Mononuclear cell (primary cell): ENCODE data around the gene AHDC1. TPM values are rescaled to one million over a fixed set of nuclear protein-coding genes. Genes with fewer than 3 reads are reported as not detected.
A peak's percentile ranks its signal among the peaks of the same experiment; 100 is the strongest.
"Not testable (repeated sequence)": the region's sequence is repeated elsewhere in the genome, so short reads cannot be mapped to it uniquely, and the experiment has no call there.

ENCODE experiments used
- H3K27me3 ChIP-seq: 2 replicates; pipeline ENCODE4 v1.6.0; 2011; ENCODE audit warnings: low read length, control low read depth; ENCODE audit not compliant: insufficient read depth
- H3K4me1 ChIP-seq: 2 replicates; pipeline ENCODE4 v1.5.1; 2011; ENCODE audit warnings: mild to moderate bottlenecking, low read length, control low read depth; ENCODE audit not compliant: insufficient read depth
- H3K4me3 ChIP-seq: 2 replicates; pipeline ENCODE4 v1.5.1; 2011; ENCODE audit warnings: mild to moderate bottlenecking, low read length, moderate library complexity
- H3K9me3 ChIP-seq: 2 replicates; pipeline ENCODE4 v1.5.1; 2011; ENCODE audit warnings: low read depth, mild to moderate bottlenecking, control low read depth, low read length
- total RNA-seq: library from RNA; depleted of rRNA; stranded (reverse); fragments of >200 nt; gene quantifications from one replicate; pipeline ENCODE4 v1.2.3, GENCODE V29; 2012

AHDC1 gene
- total RNA-seq, 1 donor, result 3.3 TPM

DNA sequence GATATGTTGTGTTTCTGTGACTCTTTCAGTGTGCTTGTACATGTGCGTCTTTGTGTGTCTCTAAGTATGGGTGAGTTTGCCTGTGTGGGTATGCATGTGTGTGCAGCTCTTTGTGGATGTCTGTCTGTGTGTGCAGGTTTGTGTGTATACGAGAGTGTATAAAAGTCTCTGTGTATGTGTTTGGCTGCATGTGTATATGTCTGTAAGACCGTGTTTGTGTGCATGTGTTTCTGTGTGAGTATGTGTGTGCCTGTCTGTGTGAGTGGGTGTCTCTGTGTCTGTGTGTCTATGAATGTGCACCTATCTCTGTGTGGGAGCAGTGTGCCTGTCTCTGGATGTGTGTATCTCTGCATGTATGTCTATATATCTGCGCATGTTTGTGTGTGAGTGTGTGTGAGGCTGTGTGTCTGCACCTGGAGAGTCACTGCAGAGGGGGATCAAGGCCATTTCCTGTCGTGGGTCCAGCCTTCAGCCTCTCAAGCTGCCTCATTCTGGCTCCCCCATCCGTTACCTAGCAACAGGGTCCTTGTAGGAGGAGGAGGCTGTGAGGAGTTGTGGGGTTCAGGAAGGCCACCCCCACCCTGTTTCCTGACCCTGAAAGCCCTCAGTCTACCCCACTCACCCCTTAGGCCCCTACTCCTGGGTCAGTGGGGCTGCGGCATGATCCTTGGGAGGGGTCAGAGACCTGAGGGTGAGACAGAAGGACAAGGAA lies 20.7 kb upstream of the AHDC1 start:
- Histone ChIP-seq H3K27me3 (no peaks in the 10 kb centered on the region), H3K4me3 (peak overlapping the region; percentile 47), H3K9me3 (no peaks in the 10 kb centered on the region), H3K4me1 (peaks cover 100% of the 10 kb centered on the region)

DNA sequence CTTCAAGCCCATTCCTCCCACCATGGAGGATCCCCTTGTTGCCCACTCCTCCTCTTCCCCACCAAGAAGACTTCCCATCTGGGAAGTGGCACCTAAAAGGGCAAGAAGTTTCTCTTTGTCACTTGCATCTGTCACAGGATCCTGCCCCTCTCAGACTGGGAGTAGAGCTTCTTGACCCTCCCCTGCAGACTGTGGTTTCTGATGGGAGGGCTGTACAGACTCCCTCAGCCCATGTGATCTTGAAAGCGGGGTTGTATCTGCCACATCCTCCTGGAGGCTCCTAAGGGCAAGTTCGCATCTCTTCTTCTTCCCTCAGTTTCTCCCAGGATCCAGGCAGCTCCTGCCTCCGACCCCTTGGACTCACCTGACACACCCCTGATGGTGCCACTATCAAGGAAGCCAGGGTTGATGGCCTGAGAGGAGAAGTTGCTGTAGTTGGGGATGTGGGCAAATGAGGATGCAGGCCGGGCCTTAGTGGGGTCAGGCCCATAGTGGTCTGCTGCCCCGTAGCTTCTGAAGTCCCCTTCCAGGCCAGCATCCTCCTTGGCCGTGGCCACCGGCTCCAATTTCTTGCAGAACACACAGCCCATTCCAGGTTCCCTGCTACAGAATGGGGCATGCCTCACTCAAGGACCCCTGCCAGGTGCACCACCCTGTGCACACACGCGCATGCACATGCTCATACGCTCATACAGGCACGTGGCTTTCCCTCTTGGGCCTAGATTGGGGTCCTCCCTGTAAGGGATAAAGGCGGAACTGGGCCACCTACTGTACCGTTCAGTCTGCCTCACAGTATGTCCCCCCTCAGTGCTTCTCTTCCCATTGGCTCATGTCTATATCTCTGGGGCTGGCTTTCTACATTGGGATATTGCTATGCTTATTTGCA lies 19.6 kb upstream of the AHDC1 start:
- Histone ChIP-seq H3K4me3 (no peak overlapping the region), H3K9me3 (no peaks in the 10 kb centered on the region), H3K27me3 (no peaks in the 10 kb centered on the region), H3K4me1 (peaks cover 100% of the 10 kb centered on the region)

DNA sequence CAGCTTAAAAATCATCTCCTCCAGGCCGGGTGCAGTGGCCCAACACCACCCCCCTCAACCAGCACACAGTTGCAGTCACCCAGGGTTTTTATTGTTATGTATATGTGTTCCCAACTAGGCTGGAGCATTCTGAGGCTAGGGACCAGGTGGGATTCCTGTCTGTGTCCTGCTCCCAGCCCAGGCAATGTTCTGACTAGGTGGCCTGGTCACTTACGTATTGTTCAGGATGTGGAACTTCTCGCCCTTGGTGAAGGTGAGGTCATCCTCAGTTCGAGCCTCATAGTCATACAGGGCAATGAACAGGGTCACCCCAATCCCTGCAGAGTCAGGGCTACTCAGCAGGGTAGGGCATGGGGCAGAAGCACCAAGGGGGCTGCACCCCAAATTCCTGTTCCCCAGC lies 18.9 kb upstream of the AHDC1 start:
- Histone ChIP-seq H3K9me3 (no peaks in the 10 kb centered on the region), H3K4me1 (peaks cover 100% of the 10 kb centered on the region), H3K27me3 (no peaks in the 10 kb centered on the region), H3K4me3 (no peak overlapping the region)

DNA sequence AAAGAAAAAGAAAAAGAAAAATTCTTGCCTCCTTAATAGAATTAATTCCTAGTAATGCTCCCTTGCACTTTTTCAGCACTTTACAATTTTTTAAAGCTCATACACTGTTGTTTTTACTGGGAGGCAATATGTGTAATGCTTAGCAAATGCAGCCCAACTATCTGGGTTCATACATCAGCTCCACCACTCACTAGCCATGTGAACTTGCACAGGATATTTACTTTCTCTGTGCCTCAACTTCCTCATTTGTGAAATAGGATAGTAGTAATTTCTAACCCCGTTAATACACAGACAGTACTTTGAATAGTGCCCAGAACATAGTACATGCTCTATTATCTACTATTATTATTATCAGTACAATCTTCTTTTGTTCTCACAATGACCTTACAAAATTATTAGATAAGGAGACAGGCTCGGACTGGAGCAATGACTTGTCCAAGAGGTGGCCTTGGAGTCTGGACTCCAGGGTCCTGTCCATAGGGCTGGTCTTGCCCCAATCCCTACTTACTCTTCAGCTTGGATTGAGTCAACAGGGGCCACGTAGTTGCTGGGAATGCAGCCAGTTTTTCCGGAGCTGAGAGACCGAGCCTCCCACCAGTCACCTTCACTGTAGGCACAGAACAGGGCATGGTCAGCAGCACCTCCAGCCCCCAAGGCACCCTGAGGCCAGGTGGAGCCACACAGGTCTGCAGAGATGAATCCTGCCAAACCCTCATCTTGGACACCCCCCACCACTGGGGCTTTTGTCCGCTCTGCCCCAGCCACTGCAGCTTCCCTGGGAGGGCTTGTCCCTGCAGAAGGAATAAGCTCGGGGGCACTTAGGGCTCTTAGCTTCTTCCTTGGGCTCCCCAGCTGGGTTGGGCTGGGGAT lies 17.3 kb upstream of the AHDC1 start:
- Histone ChIP-seq H3K27me3 (no peaks in the 10 kb centered on the region), H3K4me1 (peaks cover 100% of the 10 kb centered on the region), H3K4me3 (no peak overlapping the region), H3K9me3 (no peaks in the 10 kb centered on the region)

DNA sequence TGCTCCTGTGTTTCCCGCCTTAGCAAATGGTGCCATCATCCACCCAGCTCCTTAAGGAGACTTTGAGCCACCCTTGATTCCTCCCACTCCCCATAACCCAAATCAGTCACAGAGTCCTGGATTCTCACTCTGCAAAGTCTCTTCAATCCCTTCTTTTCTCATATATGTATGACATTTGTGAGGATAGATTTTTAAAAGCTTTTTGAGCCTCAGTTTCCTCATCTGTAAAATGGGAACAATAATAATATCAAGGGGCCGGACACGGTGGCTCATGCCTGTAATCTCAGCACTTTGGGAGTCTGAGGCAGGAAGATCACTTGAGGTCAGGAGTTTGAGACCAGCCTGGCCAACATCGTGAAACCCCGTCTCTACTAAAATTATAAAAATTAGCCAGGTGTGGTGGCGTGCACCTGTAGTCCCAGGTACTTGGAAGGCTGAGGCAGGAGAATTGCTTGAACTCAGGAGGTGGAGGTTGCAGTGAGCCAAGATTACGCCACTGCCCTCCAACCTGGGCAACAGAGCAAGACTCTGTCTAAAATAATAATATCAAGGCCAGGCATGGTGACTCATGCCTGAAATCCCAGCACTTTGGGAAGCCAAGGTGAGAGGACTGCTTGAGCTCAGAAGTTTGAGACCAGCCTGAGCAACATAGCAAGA lies 16.0 kb upstream of the AHDC1 start:
- peaks cover 92% of the 10 kb centered on the region for H3K4me1 ChIP-seq
- not testable (repeated sequence) for H3K9me3 ChIP-seq, H3K4me3 ChIP-seq, H3K27me3 ChIP-seq

DNA sequence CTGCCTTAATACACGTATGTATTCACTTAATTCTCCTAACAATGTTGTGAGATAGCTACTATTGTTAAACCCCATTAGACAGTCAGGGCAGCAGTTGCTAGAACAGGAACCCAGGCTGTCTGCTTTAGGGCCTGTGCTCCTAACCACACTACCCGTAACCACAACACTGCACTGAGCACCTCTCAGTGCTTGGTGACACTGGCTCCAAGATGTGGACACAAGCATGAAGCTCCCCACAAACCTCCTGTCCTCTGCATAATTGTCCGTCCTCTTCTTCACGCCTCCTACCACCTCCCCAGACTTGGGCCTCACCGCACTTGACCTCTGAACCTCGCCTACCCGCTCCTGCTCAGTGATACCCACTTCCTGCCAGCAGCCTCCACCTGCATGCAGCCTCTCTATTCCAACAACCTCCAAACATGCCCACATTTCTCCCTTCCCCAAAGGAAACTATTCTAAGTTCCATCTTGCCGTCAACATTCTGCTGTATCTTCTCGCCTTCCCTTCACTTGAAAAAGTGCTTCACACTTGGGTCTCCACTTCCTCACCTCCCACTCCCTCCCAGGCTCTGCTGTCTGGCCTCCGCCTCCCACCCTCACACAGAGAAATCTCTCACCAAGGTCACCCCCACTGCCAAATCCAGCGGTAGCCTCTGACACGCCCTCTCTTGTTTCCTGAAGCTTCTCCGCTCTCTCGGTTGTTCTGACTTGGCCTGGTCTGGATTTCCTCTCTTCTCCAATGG lies 14.6 kb upstream of the AHDC1 start:
- peaks cover 89% of the 10 kb centered on the region for H3K4me1 ChIP-seq
- no peaks in the 10 kb centered on the region for H3K9me3 ChIP-seq
- no peak overlapping the region for H3K4me3 ChIP-seq
- H3K27me3 ChIP-seq, result no peaks in the 10 kb centered on the region

DNA sequence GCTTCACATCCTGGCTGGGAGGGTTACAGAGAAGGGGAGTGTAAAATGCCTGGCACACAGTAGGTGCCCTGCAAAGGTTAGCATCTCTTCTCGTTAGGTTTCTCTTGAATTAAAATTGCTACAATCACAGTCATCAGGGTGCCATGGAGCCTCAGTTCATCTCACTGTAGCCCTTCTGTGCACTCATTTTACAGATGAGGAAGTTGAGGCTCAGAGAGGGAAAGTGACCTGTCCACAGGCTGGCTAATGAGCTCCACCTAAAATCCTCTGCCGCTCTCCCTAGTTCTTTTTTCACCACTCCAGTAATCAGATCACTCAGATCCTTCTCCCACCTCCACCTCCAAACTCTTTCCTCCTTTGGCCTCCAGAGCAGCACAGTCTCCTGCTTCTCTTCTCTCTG lies 13.5 kb upstream of the AHDC1 start:
- Histone ChIP-seq H3K27me3 (no peaks in the 10 kb centered on the region), H3K4me1 (peaks cover 78% of the 10 kb centered on the region), H3K4me3 (no peak overlapping the region), H3K9me3 (no peaks in the 10 kb centered on the region)

DNA sequence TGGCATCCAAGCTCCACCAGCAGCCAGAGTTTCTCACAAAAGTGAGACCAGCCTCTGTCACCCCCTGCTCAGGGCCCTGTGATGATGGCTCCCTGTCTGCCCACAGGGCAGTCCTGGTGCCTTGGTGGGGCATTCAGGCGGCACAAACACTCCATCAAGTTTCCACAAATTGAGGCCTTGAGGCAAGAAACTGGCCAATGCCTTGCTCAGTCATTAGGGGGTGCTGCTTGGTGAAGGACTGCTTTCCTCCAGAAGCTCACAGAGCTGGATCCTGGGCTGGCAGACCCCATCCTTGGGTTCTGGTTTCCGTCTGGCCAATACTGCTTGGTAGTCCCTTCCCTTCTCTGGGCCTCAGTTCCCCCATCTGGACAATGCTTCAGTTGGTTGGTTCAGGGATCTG lies 12.5 kb upstream of the AHDC1 start:
- H3K27me3 ChIP-seq, result no peaks in the 10 kb centered on the region
- H3K9me3 ChIP-seq, result no peaks in the 10 kb centered on the region
- H3K4me1 ChIP-seq, result peaks cover 74% of the 10 kb centered on the region
- H3K4me3 ChIP-seq, result no peak overlapping the region

DNA sequence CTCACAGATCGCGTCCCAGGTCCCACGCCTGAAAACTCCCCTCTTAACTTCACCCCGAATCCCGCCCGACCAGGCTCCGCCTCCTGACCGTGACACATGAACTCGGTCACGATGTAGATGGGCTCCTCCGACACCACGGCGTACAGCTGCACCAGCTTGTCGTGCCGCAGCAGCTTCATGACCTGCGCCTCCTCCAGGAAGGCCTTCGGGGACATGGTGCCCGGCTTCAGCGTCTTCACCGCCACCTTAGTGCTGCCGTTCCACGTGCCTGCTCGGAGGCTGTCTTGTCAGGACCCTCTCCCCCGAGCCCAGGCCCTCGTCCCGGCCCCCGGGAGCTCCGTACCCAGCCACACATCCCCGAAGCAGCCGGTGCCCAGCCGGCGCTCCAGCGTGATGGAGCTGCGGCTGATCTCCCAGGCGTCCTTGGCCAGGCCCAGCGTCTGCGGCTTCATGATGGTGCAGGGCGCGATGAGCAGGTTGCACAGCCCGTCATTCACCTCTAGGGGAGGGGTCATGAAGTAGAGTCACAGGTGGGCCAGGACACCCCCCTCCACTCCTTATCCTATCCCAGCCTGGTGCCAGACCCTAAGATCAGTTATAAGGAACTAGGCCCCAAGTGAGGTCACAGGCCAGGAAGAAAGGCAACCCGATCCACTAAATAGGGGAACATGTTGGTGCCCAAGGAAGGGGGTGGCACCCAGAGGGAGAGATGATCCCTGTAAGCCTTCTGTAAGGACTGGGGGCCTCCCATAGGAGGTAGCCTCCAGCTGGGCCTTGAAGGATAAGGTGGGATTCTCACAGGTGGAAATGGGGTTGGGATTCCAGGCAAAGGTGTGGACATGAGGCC lies 11.6 kb upstream of the AHDC1 start:
- Histone ChIP-seq H3K27me3 (no peaks in the 10 kb centered on the region), H3K9me3 (no peaks in the 10 kb centered on the region), H3K4me3 (no peak overlapping the region), H3K4me1 (peaks cover 74% of the 10 kb centered on the region)

DNA sequence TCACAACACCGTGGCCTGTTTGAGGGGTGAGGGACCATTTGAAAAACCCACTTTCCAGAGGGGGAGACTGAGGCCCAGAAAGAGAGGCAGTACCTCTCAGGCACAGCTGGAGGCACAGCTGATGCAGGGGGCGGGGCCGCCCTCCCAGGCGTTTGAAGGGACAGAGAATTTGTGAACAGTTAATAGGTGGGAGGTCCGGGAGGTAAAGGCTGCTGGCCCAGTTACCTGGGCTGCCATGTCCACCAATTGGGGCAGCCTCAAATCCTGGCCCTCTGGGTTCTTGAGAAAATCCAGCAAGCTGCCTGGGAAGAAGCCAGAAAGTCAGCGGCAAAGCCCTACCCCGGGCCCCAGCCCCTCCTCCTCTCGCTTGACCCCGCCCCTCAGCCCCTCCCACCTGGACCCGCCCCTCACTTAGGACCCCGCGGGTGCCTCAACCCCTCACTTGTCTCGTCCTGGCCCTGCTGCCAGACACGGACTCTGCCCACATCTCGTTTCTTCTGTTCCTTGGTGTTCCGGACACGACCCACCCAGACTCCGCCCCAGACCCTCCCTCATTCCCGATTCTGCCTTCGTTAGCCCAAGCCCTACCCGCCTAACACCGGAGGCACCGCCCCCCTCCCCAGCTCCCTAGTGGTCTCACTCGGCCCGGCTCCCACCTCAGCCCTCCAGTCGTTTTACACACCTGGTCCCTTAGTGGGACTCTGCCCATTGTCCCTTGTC lies 10.8 kb upstream of the AHDC1 start:
- H3K4me1 ChIP-seq, result peaks cover 74% of the 10 kb centered on the region
- no peaks in the 10 kb centered on the region for H3K27me3 ChIP-seq
- H3K4me3 ChIP-seq, result no peak overlapping the region
- no peaks in the 10 kb centered on the region for H3K9me3 ChIP-seq

DNA sequence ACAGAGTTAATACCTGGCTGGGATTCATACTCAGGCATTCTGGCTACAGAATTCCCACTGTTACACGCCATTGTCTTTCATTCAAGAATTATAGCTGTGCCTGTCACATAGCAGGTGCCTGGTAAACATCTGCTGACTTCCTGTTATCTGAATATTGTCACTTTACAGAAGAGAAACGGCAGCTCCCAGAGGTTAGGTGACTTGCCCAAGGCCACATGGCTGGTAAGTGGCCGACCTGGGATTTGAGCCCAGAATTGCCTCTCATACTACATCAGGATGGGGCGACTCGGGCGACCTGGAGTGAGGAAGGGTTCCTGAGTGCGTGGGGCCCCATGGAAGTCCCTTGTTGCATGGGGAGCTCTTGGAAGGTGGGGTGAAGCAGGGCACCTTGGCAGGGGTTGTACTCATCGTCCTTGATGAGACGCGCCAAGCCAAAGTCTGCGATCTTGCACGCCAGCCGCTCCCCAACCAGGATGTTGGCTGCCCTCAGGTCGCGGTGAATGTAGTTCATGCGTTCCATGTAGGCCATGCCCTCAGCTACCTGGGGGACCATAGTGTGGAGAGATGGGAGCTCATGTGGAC lies 10.2 kb upstream of the AHDC1 start:
- Histone ChIP-seq H3K4me3 (no peak overlapping the region), H3K4me1 (peaks cover 74% of the 10 kb centered on the region)

DNA sequence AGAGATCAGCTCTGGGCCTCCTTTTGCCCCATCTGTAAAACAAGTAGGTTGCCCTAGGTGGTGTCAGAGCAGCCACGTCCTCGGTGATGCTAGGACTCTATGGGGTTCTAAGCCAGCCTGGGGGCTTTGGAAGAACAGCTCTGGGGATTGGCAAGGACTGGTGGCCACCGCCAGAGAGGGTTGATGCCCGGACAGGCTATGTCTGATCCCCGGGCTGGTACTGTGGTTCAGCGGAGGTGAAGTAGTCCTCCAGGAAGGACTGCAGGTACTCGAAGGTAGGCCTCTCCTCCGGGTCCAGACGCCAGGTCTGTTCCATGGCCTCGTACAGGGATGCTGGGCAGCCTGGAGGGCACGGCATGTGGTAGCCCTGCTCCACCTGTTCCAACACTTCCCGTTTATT lies 8.8 kb upstream of the AHDC1 start:
- H3K27me3 ChIP-seq, result no peaks in the 10 kb centered on the region
- H3K4me1 ChIP-seq, result peaks cover 69% of the 10 kb centered on the region
- H3K9me3 ChIP-seq, result no peaks in the 10 kb centered on the region
- H3K4me3 ChIP-seq, result no peak overlapping the region

More for the DNA sequence above, 10.2 kb upstream of the AHDC1 start:
- Histone ChIP-seq H3K9me3 (no peaks in the 10 kb centered on the region), H3K27me3 (no peaks in the 10 kb centered on the region)

DNA sequence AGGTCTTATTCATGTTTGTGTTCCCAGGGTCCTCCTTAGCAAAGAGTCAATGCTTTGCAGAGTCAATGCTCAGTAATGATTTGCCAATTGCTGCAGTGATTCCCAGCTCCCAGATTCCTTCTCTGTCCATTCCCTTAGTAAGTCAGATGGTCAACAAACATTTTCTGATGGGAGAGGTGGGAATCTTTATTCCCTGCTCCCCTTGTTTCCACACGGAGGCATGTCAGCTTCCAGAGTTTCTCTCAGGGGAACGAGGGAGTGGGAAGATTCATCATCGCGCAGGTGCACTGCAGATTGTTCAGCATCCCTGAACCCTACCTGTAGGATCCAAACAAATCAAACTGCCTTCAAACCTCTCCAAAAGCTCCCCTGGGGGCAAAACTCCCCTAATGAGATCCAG lies 7.5 kb upstream of the AHDC1 start:
- Histone ChIP-seq H3K4me3 (no peak overlapping the region), H3K4me1 (peaks cover 65% of the 10 kb centered on the region), H3K27me3 (no peaks in the 10 kb centered on the region), H3K9me3 (no peaks in the 10 kb centered on the region)
